Esophagus muscularis mucosa (tissue), 3 donors: Measurements from ENCODE around the gene LRRC14B.

Experiments used
- CTCF ChIP-seq, 3 experiments: fragments of 200-600 bp in 2 of 3; fragments of 450-650 bp in 1 of 3; sonication (generic) in 2 of 3; IDR thresholded peaks; one replicate each; pipeline ENCODE4 v1.5.1; 2017 to 2019; ENCODE audit warnings: antibody characterized with exemption in 3 of 3, mild to moderate bottlenecking in 2 of 3, moderate library complexity in 1 of 3
- POLR2AphosphoS5 ChIP-seq, 2 donors: sonication (generic); formaldehyde crosslinking; IDR thresholded peaks; one replicate each; pipeline ENCODE4 v1.6.1; 2017; ENCODE audit warnings: antibody characterized with exemption in 2 of 2

- TF ChIP-seq POLR2AphosphoS5 (IDR thresholded peaks at IDR 0.05) (no peak), CTCF (IDR thresholded peaks at IDR 0.05) (no peak)
Observed at GRCh38 chr5:152077-152476, 39.2 kb upstream of the LRRC14B start.
